Measurements from ENCODE around the gene DGUOK. TPM values are rescaled to one million over a fixed set of nuclear protein-coding genes. Genes with fewer than 3 reads are reported as not detected.
A peak's percentile ranks its signal among the peaks of the same experiment; 100 is the strongest.

Gene DGUOK
- total RNA-seq, 4 donors from 2014 or later: 30.5 to 38.9 (median 36.3) TPM

DNA sequence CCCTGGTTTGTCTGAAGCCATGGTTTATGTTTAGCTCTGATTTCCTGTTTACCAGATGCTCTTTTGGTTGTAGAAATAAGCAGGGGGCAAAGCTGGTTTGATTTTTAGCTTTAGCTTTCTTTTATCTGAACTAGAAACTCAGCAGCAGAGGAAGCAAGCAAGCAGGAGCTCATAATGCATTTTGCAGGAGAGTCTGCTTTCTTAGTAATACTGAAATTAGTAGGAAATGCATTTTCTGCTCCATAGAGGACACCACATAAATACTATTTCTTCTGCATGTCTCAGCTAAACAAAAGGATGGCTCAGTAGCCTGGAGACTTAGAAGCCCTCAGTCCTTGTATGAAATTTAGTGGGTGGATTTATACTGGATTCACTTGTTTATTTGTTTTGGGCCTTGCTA lies 23.1 kb downstream of the DGUOK start:
- ATAC-seq (ENCODE audit: low FRiP score): no peak
- no peak for DNase-seq (ENCODE audit: low spot score)

GRCh38 chr2:73952499-73953446 lies 26.1 kb downstream of the DGUOK start:
- DNase-seq (ENCODE audit: low spot score) (no peak), ATAC-seq (ENCODE audit: low FRiP score) (peak; percentile 21)
- TF ChIP-seq, protein P1, sequence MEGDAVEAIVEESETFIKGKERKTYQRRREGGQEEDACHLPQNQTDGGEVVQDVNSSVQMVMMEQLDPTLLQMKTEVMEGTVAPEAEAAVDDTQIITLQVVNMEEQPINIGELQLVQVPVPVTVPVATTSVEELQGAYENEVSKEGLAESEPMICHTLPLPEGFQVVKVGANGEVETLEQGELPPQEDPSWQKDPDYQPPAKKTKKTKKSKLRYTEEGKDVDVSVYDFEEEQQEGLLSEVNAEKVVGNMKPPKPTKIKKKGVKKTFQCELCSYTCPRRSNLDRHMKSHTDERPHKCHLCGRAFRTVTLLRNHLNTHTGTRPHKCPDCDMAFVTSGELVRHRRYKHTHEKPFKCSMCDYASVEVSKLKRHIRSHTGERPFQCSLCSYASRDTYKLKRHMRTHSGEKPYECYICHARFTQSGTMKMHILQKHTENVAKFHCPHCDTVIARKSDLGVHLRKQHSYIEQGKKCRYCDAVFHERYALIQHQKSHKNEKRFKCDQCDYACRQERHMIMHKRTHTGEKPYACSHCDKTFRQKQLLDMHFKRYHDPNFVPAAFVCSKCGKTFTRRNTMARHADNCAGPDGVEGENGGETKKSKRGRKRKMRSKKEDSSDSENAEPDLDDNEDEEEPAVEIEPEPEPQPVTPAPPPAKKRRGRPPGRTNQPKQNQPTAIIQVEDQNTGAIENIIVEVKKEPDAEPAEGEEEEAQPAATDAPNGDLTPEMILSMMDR (IDR thresholded peaks at IDR 0.05): no peak

More for the DNA sequence above, 23.1 kb downstream of the DGUOK start:
- TF ChIP-seq, protein P1 (IDR thresholded peaks at IDR 0.05): no peak

- TF ChIP-seq, protein P1 (IDR thresholded peaks at IDR 0.05): no peak
- ATAC-seq (ENCODE audit: low FRiP score): no peak
These were observed 29.7 kb downstream of the DGUOK start for GRCh38 chr2:73956218-73956865.

GRCh38 chr2:73961274-73961673 lies 34.6 kb downstream of the DGUOK start:
- TF ChIP-seq, protein P1 (IDR thresholded peaks at IDR 0.05): no peak
- DNase-seq (ENCODE audit: low spot score): no peak
- ATAC-seq (ENCODE audit: low FRiP score): no peak

More at GRCh38 chr2:73956218-73956865, 29.7 kb downstream of the DGUOK start:
- no peak for DNase-seq (ENCODE audit: low spot score)

- TF ChIP-seq, protein P1 (IDR thresholded peaks at IDR 0.05): no peak
- DNase-seq (ENCODE audit: low spot score) (no peak), ATAC-seq (ENCODE audit: low FRiP score) (no peak)
These were observed 35.3 kb downstream of the DGUOK start for GRCh38 chr2:73961823-73962615.

DNA sequence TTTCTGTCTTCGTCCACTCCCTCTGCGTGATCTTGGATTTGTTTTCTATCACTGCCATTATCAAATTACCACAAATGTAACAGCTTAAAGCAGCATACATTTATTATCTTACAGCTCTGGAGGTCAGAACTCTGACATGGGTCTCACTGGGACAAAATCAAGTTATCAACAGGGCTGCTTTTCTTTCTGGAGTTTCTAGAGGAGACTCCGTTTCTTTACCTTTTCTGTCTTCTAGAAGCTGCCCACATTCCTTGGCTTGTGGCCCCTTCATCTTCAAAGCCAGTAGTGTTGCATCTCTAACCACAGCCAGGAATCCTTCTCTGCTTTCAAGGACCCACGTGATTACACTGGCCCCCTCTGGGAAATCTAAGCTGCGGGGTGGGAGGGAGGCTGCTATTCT lies 36.1 kb downstream of the DGUOK start:
- DNase-seq (ENCODE audit: low spot score) (no peak), ATAC-seq (ENCODE audit: low FRiP score) (no peak)
- TF ChIP-seq, protein P1 (IDR thresholded peaks at IDR 0.05): no peak
